ENCODE measurements around the gene RRH.

The RRH gene

GRCh38 chr4:109890076-109890475 is 62.3 kb downstream of the RRH start:
- DNase-seq, result no peak

All from T-helper 2 cell (primary cell).